Tibial nerve (tissue), 4 donors: ENCODE measurements around the gene PPP4R3B. TPM values are rescaled to one million over a fixed set of nuclear protein-coding genes. Genes with fewer than 3 reads are reported as not detected.
A peak's percentile ranks its signal among the peaks of the same experiment; 100 is the strongest.

Source experiments
- DNase-seq, 2 donors: peaks; one replicate each; pipeline ENCODE4 v3.0.0-alpha.2; 2019; ENCODE audit warnings: low spot score in 2 of 2
- H3K27ac ChIP-seq, 4 donors: fragments of 200-600 bp; sonication (generic) in 3 of 4; one replicate each; pipeline ENCODE4 v1.5.1; 2017 to 2019; ENCODE audit warnings: mild to moderate bottlenecking in 1 of 4
- H3K27me3 ChIP-seq, 2 donors: fragments of 200-600 bp; sonication (generic) in 1 of 2; one replicate each; pipeline versions ENCODE4 v1.5.1 to v1.6.0; 2017 to 2019
- H3K36me3 ChIP-seq, 3 donors: fragments of 200-600 bp; sonication (generic); one replicate each; pipeline ENCODE4 v1.5.1; 2018 to 2019
- H3K4me1 ChIP-seq, 4 donors: fragments of 200-600 bp; sonication (generic) in 3 of 4; one replicate each; pipeline ENCODE4 v1.5.1; 2017 to 2019
- H3K4me3 ChIP-seq, 4 donors: fragments of 200-600 bp; sonication (generic) in 3 of 4; one replicate each; pipeline ENCODE4 v1.5.1; 2017 to 2019; ENCODE audit warnings: mild to moderate bottlenecking in 1 of 4, moderate library complexity in 1 of 4
- H3K9me3 ChIP-seq, 4 donors: fragments of 200-600 bp; sonication (generic) in 3 of 4; one replicate each; pipeline ENCODE4 v1.5.1; 2017 to 2019
- CTCF ChIP-seq, 5 experiments: fragments of 200-600 bp in 3 of 5; fragments of 450-650 bp in 2 of 5; sonication (generic) in 3 of 5; IDR thresholded peaks; one replicate each; pipeline ENCODE4 v1.5.1; 2016 to 2019; ENCODE audit warnings: antibody characterized with exemption in 5 of 5, mild to moderate bottlenecking in 3 of 5, moderate library complexity in 2 of 5
- EP300 ChIP-seq, 2 donors: sonication (generic); formaldehyde crosslinking; IDR thresholded peaks; one replicate each; pipeline ENCODE4 v1.6.1; 2017; ENCODE audit warnings: antibody characterized with exemption in 2 of 2, mild to moderate bottlenecking in 1 of 2
- POLR2A ChIP-seq, 2 donors: fragments of 450-650 bp; IDR thresholded peaks; one replicate each; pipeline ENCODE4 v1.6.1; 2017; ENCODE audit warnings: antibody characterized with exemption in 2 of 2, mild to moderate bottlenecking in 2 of 2, moderate library complexity in 2 of 2
- WGBS, 2 donors: methylation state at CpG; one replicate each; pipeline ENCODE4 v1.1.5; 2018; 5-methylcytosine and 5-hydroxymethylcytosine counted together
- total RNA-seq, 4 donors: library from RNA; depleted of rRNA; stranded (reverse); fragments of >200 nt; gene quantifications; one replicate each; pipeline ENCODE4 v1.1.0, GENCODE V29; 2016

The PPP4R3B gene
- total RNA-seq, 4 donors from 2014 or later = 53.1 to 65.1 (median 57.8) TPM

GRCh38 chr2:55627915-55628314 is 10.5 kb upstream of the PPP4R3B start:
- WGBS, 2 donors = 93 to 94% methylated on average over 1 of the region's 1 CpG
- peaks cover 0 to 25% (median 0%) of the 10 kb centered on the region in 3 donors for H3K36me3 ChIP-seq
- no peak for DNase-seq
- H3K4me1 ChIP-seq = peaks cover 0 to 8% (median 2%) of the 10 kb centered on the region in 4 donors
- H3K9me3 ChIP-seq = no peaks in the 10 kb centered on the region
- no peak overlapping the region for H3K4me3 ChIP-seq
- no peaks in the 10 kb centered on the region for H3K27me3 ChIP-seq
- no peak overlapping the region for H3K27ac ChIP-seq
- no peak for TF ChIP-seq POLR2A (IDR thresholded peaks at IDR 0.05)
- TF ChIP-seq CTCF (IDR thresholded peaks at IDR 0.05) = no peak
- TF ChIP-seq EP300 (IDR thresholded peaks at IDR 0.05) = no peak

GRCh38 chr2:55621802-55622201 is 4.4 kb upstream of the PPP4R3B start:
- Histone ChIP-seq H3K4me1 (peaks cover 0 to 45% (median 16%) of the 10 kb centered on the region in 4 donors), H3K27ac (no peak overlapping the region)
- whole genome bisulfite sequencing, 2 donors = 80 to 90% methylated on average over 7 of the region's 7 CpGs

GRCh38 chr2:55620123-55620779 is 2.8 kb upstream of the PPP4R3B start:
- TF ChIP-seq POLR2A (IDR thresholded peaks at IDR 0.05) (no peak), EP300 (IDR thresholded peaks at IDR 0.05) (no peak), CTCF (IDR thresholded peaks at IDR 0.05) (no peak)
- H3K4me3 ChIP-seq = no peak overlapping the region
- peaks cover 0 to 14% (median 0%) of the 10 kb centered on the region in 3 donors for H3K36me3 ChIP-seq
- no peaks in the 10 kb centered on the region for H3K27me3 ChIP-seq
- 81 to 85% methylated on average over 3 of the region's 3 CpGs for WGBS, 2 donors
- no peak for DNase-seq
- no peaks in the 10 kb centered on the region for H3K9me3 ChIP-seq
- H3K27ac ChIP-seq = no peak overlapping the region
- peaks cover 0 to 56% (median 19%) of the 10 kb centered on the region in 4 donors for H3K4me1 ChIP-seq

More at GRCh38 chr2:55621802-55622201, 4.4 kb upstream of the PPP4R3B start:
- Histone ChIP-seq H3K27me3 (no peaks in the 10 kb centered on the region), H3K36me3 (peaks cover 0 to 17% (median 0%) of the 10 kb centered on the region in 3 donors), H3K4me3 (no peak overlapping the region), H3K9me3 (no peaks in the 10 kb centered on the region)
- DNase-seq = no peak
- no peak for TF ChIP-seq POLR2A (IDR thresholded peaks at IDR 0.05)
- TF ChIP-seq CTCF (IDR thresholded peaks at IDR 0.05) = no peak
- TF ChIP-seq EP300 (IDR thresholded peaks at IDR 0.05) = no peak

- Histone ChIP-seq H3K9me3 (no peaks in the 10 kb centered on the region), H3K4me1 (peaks cover 0 to 66% (median 21%) of the 10 kb centered on the region in 4 donors), H3K27ac (peak overlapping the region; percentile 60 to 95 (median 91)), H3K36me3 (peaks cover 0 to 26% (median 0%) of the 10 kb centered on the region in 3 donors), H3K4me3 (peak overlapping the region; percentile 83 to 89 (median 85)), H3K27me3 (no peaks in the 10 kb centered on the region)
- TF ChIP-seq POLR2A (IDR thresholded peaks at IDR 0.05) (no peak), EP300 (IDR thresholded peaks at IDR 0.05) (peak in 1 of 2 donors; percentile 60)
- peak in 1 of 2 donors; percentile 61 for DNase-seq
- WGBS, 2 donors = 0 to 1% methylated on average over 32 of the region's 32 CpGs
Measured at GRCh38 chr2:55618275-55619055, 1.0 kb upstream of the PPP4R3B start.

GRCh38 chr2:55618025-55618274 is 528 bp upstream of the PPP4R3B start:
- Histone ChIP-seq H3K4me1 (peaks cover 0 to 68% (median 21%) of the 10 kb centered on the region in 4 donors), H3K36me3 (peaks cover 0 to 28% (median 0%) of the 10 kb centered on the region in 3 donors), H3K4me3 (peak overlapping the region; percentile 83 to 89 (median 85)), H3K27ac (peak overlapping the region; percentile 60 to 95 (median 91)), H3K27me3 (no peaks in the 10 kb centered on the region), H3K9me3 (no peaks in the 10 kb centered on the region)
- TF ChIP-seq EP300 (IDR thresholded peaks at IDR 0.05) (no peak), POLR2A (IDR thresholded peaks at IDR 0.05) (no peak), CTCF (IDR thresholded peaks at IDR 0.05) (no peak)
- 0 to 1% methylated on average over 10 of the region's 10 CpGs for WGBS, 2 donors
- DNase-seq = no peak
